Measurements from ENCODE around the gene FAM229B.

GRCh38 chr6:112038756-112039430, 48.5 kb upstream of the FAM229B start:
- TF ChIP-seq POLR2AphosphoS5 (IDR thresholded peaks at IDR 0.05; ENCODE audit: borderline replicate concordance, low read depth, low read length) (no peak), EZH2 (IDR thresholded peaks at IDR 0.05) (no peak)

Measured in SK-N-MC (cell line).